Mesothelial cell of epicardium (in vitro differentiated cells): ENCODE measurements around the gene KHDC4. TPM values are rescaled to one million over a fixed set of nuclear protein-coding genes. Genes with fewer than 3 reads are reported as not detected.

Source experiments
- DNase-seq, 2 experiments: peaks; one replicate each; pipeline ENCODE4 v3.0.0; 2021; ENCODE audit warnings: low spot score in 2 of 2; ENCODE audit not compliant: unreplicated experiment in 2 of 2
- H3K27ac Mint-ChIP-seq: 2 replicates; pipeline ENCODE4 v1.8.0; 2021; ENCODE audit warnings: mixed read lengths
- H3K27me3 Mint-ChIP-seq: 2 replicates; pipeline ENCODE4 v1.8.0; 2021; ENCODE audit warnings: low read depth, mixed read lengths
- H3K36me3 Mint-ChIP-seq: 2 replicates; pipeline ENCODE4 v1.8.0; 2021; ENCODE audit warnings: mixed read lengths
- H3K4me1 Mint-ChIP-seq: 2 replicates; pipeline ENCODE4 v1.8.0; 2021; ENCODE audit warnings: mixed read lengths
- H3K4me3 Mint-ChIP-seq: 2 replicates; pipeline ENCODE4 v1.8.0; 2021; ENCODE audit warnings: mild to moderate bottlenecking, moderate library complexity, mixed read lengths
- H3K9me3 Mint-ChIP-seq: 2 replicates; pipeline ENCODE4 v1.8.0; 2021; ENCODE audit warnings: mixed read lengths
- CTCF ChIP-seq: fragments of 200-600 bp; sonication (generic); IDR thresholded peaks from one replicate; pipeline ENCODE4 v1.5.0; 2021; ENCODE audit warnings: antibody characterized with exemption; ENCODE audit not compliant: unreplicated experiment
- microRNA-seq: library from miRNA; unstranded; fragments of <30 nt; microRNA quantifications from one replicate; pipeline ENCODE4 v1.2.0, GENCODE V29; 2021; ENCODE audit warnings: inconsistent platforms, mixed read lengths
- total RNA-seq: library from RNA; stranded (reverse); gene quantifications from 3 replicates; pipeline ENCODE4 v1.2.1, GENCODE V29; 2021

Gene KHDC4
- total RNA-seq, 1 donor from 2014 or later, result 70.1 TPM

- DNase-seq, result no peak
- Mint-ChIP-seq H3K4me1 (no peaks in the 10 kb centered on the region), H3K36me3 (no peaks in the 10 kb centered on the region), H3K4me3 (no peak overlapping the region), H3K9me3 (no peaks in the 10 kb centered on the region), H3K27ac (no peak overlapping the region), H3K27me3 (peaks cover 38% of the 10 kb centered on the region)
- TF ChIP-seq CTCF, result no peak
Measured at GRCh38 chr1:155872527-155872926, 61.7 kb downstream of the KHDC4 start.

- no peak for DNase-seq
- Mint-ChIP-seq H3K27ac (no peak overlapping the region), H3K9me3 (no peaks in the 10 kb centered on the region)
Measured at GRCh38 chr1:155871390-155871789, 62.8 kb downstream of the KHDC4 start.

GRCh38 chr1:155867766-155868165 is 66.4 kb downstream of the KHDC4 start:
- TF ChIP-seq CTCF, result no peak
- H3K36me3 Mint-ChIP-seq, result no peaks in the 10 kb centered on the region
- no peaks in the 10 kb centered on the region for H3K9me3 Mint-ChIP-seq
- H3K27me3 Mint-ChIP-seq, result peaks cover 46% of the 10 kb centered on the region
- H3K4me1 Mint-ChIP-seq, result no peaks in the 10 kb centered on the region
- DNase-seq, result no peak
- H3K27ac Mint-ChIP-seq, result no peak overlapping the region
- H3K4me3 Mint-ChIP-seq, result no peak overlapping the region

More at GRCh38 chr1:155871390-155871789, 62.8 kb downstream of the KHDC4 start:
- no peak for TF ChIP-seq CTCF
- no peak overlapping the region for H3K4me3 Mint-ChIP-seq
- no peaks in the 10 kb centered on the region for H3K4me1 Mint-ChIP-seq
- H3K27me3 Mint-ChIP-seq, result peaks cover 40% of the 10 kb centered on the region
- no peaks in the 10 kb centered on the region for H3K36me3 Mint-ChIP-seq

- no peak for TF ChIP-seq CTCF
- no peaks in the 10 kb centered on the region for H3K36me3 Mint-ChIP-seq
- peaks cover 43% of the 10 kb centered on the region for H3K27me3 Mint-ChIP-seq
- no peak overlapping the region for H3K4me3 Mint-ChIP-seq
- H3K9me3 Mint-ChIP-seq, result no peaks in the 10 kb centered on the region
- no peak overlapping the region for H3K27ac Mint-ChIP-seq
- no peaks in the 10 kb centered on the region for H3K4me1 Mint-ChIP-seq
- no peak for DNase-seq
Measured at GRCh38 chr1:155864393-155864792, 69.8 kb downstream of the KHDC4 start.

Small RNAs within 50 kb of the gene (microRNA-seq; reads per million reads assigned to microRNA genes)
- gene MIR6738, result 1.5 reads per million

Other genes starting within 250 kb of the KHDC4 start
- 55.8 to 58.1 TPM (median 56.2 TPM) in 3 replicates for gene YY1AP1, start 245.6 kb downstream of the KHDC4 start, total RNA-seq
- 106 to 113 TPM (median 109 TPM) in 3 replicates for gene DAP3, start 245.3 kb downstream of the KHDC4 start, total RNA-seq
- gene GON4L, start 77.2 kb downstream of the KHDC4 start, total RNA-seq, result 62.4 to 70.1 TPM (median 69.8 TPM) in 3 replicates
- gene SYT11, start 74.8 kb downstream of the KHDC4 start, total RNA-seq, result 0.20 to 0.51 TPM (median 0.45 TPM) in 3 replicates
- 34.3 to 37.0 TPM (median 35.5 TPM) in 3 replicates for gene RIT1, start 23.1 kb downstream of the KHDC4 start, total RNA-seq
- not detected in 3 replicates for gene RXFP4, start 7.2 kb upstream of the KHDC4 start, total RNA-seq
- 103 to 111 TPM (median 110 TPM) in 3 replicates for gene ARHGEF2, start 44.1 kb upstream of the KHDC4 start, total RNA-seq
- 282 to 298 TPM (median 297 TPM) in 3 replicates for gene SSR2, start 86.5 kb upstream of the KHDC4 start, total RNA-seq
- gene UBQLN4, start 119.4 kb upstream of the KHDC4 start, total RNA-seq, result 61.2 to 66.7 TPM (median 61.9 TPM) in 3 replicates
- 39.2 to 43.4 TPM (median 39.5 TPM) in 3 replicates for gene LAMTOR2, start 120.4 kb upstream of the KHDC4 start, total RNA-seq
- gene RAB25, start 126.7 kb upstream of the KHDC4 start, total RNA-seq, result 51.1 to 52.6 TPM (median 51.2 TPM) in 3 replicates
- 107 to 112 TPM (median 112 TPM) in 3 replicates for gene MEX3A, start 148.1 kb upstream of the KHDC4 start, total RNA-seq
- 91.7 to 96.9 TPM (median 92.4 TPM) in 3 replicates for gene LMNA, start 180.3 kb upstream of the KHDC4 start, total RNA-seq
- 18.7 to 21.0 TPM (median 19.8 TPM) in 3 replicates for gene SEMA4A, start 219.2 kb upstream of the KHDC4 start, total RNA-seq